ENCODE measurements around the gene TMEM41A.
"Not testable (repeated sequence)": the region's sequence is repeated elsewhere in the genome, so short reads cannot be mapped to it uniquely, and the experiment has no call there.

The TMEM41A gene

GRCh38 chr3:185486394-185486793 lies 12.4 kb downstream of the TMEM41A start:
- no peak for DNase-seq

- no peak for DNase-seq
Observed at GRCh38 chr3:185484296-185484695, 14.5 kb downstream of the TMEM41A start.

GRCh38 chr3:185479373-185479945 lies 19.4 kb downstream of the TMEM41A start:
- no peak for DNase-seq

GRCh38 chr3:185477316-185477715 lies 21.5 kb downstream of the TMEM41A start:
- DNase-seq: no peak

GRCh38 chr3:185474922-185475321 lies 23.9 kb downstream of the TMEM41A start:
- DNase-seq: not testable (repeated sequence)

- no peak for DNase-seq
Observed at GRCh38 chr3:185473290-185473815, 25.5 kb downstream of the TMEM41A start.

GRCh38 chr3:185470323-185470722 lies 28.5 kb downstream of the TMEM41A start:
- DNase-seq: no peak

- no peak for DNase-seq
Observed at GRCh38 chr3:185469542-185469941, 29.3 kb downstream of the TMEM41A start.

GRCh38 chr3:185466123-185466522 lies 32.7 kb downstream of the TMEM41A start:
- not testable (repeated sequence) for DNase-seq

- DNase-seq: no peak
Observed at GRCh38 chr3:185465471-185465870, 33.4 kb downstream of the TMEM41A start.

GRCh38 chr3:185460719-185461350 lies 38.0 kb downstream of the TMEM41A start:
- DNase-seq: no peak

- DNase-seq: no peak
Observed at GRCh38 chr3:185460309-185460708, 38.5 kb downstream of the TMEM41A start.

- DNase-seq: no peak
Observed at GRCh38 chr3:185457376-185457775, 41.5 kb downstream of the TMEM41A start.

GRCh38 chr3:185451432-185451831 lies 47.4 kb downstream of the TMEM41A start:
- DNase-seq: not testable (repeated sequence)

GRCh38 chr3:185448107-185448506 lies 50.7 kb downstream of the TMEM41A start:
- DNase-seq: no peak

GRCh38 chr3:185444329-185444728 lies 54.5 kb downstream of the TMEM41A start:
- no peak for DNase-seq

- DNase-seq: no peak
Observed at GRCh38 chr3:185442031-185442430, 56.8 kb downstream of the TMEM41A start.

GRCh38 chr3:185439745-185440466 lies 58.9 kb downstream of the TMEM41A start:
- DNase-seq: peak; percentile 7

Measured in NCI-H2171 (cell line).